ENCODE data around the gene PDIA6.

GRCh38 chr2:10785260-10785659 lies 27.3 kb downstream of the PDIA6 start:
- TF ChIP-seq CTCF (conservative IDR thresholded peaks at IDR 0.05; ENCODE audit: low read depth, low read length) (no peak), POLR2A (IDR thresholded peaks at IDR 0.05; ENCODE audit: low read depth, low read length) (no peak)
